RWPE1 (cell line): Measurements from ENCODE around the gene DNAH2.

Source experiments
- CTCF ChIA-PET: fragments of 350-600 bp; sonication (Branson Sonifier 250); formaldehyde crosslinking; extraction: SDS; loops from one replicate; lab custom pipeline; 2021; lab: Yijun Ruan, JAX
- POLR2A ChIA-PET: fragments of 400-600 bp; formaldehyde crosslinking; extraction: SDS; loops from one replicate; lab custom pipeline; 2020; ENCODE audit warnings: antibody characterized with exemption; ENCODE audit not compliant: low non-redundant PET; lab: Yijun Ruan, JAX
- DNase-seq: peaks from one replicate; pipeline ENCODE4 v3.0.0; 2012; ENCODE audit warnings: low spot score
- H3K27ac ChIP-seq: fragments of 450-650 bp; 2 replicates; pipeline ENCODE4 v1.5.1; 2017
- TF ChIP-seq, protein P1 (sequence below): fragments of 450-650 bp; conservative IDR thresholded peaks from 2 replicates; pipeline ENCODE4 v1.5.1; 2017; ENCODE audit warnings: low read depth, mild to moderate bottlenecking

DNAH2 gene

DNA sequence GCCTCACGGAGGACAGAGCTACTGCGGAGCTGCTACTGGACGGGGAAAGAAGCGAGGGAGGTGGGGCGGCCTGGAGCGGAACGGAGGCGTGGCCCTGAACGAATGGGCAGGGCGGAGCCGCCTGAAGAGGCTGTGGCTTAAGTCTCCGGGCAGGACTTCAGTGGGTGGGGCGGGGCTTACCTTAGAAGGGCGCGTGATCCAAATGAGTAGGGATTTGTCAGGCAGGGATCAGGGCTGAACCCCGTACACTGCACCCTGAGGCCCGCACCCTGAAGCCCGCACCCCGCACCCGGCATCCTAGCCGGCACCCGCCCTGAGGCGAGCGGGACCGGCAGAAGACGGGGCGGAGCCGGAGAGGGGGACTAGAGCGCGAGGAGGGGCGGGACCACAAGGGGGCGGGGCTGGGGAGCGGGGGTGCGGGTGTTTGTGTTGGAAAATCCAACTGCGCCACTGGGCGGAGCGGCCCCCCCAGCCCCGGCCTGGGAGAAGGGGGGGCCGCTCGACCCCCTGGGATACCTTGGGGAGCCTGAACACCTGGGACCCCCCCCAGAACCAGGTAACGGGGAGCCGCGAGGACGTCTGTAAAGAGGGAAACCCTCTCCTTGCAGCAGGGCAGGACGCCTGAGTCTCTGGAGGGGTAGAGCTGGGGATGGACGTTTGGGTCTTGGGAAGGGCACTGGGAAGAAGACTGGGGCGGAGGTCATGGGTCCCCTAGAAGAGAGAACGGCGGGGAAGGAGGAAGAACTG, 116.4 kb downstream of the DNAH2 start, which contains the start of gene KDM6B:
Gene KDM6B (plus strand): TSS at position 423 of the 747 bp plus-strand sequence. CDS start 11,338 bp downstream, outside the sequence.
- POLR2A ChIA-PET, result interaction anchor here (1.3 to 2.2 kb wide), 2 partner anchors 11 to 147 kb away, joined by 4 to 6 read pairs; partner anchors contain the start of gene TP53
- CTCF ChIA-PET, result interaction anchor here (0.6 to 2.0 kb wide), 10 partner anchors 9 to 229 kb away, joined by 3 to 10 read pairs (median 4); no protein-coding TSS in a partner anchor
- TF ChIP-seq, protein P1, sequence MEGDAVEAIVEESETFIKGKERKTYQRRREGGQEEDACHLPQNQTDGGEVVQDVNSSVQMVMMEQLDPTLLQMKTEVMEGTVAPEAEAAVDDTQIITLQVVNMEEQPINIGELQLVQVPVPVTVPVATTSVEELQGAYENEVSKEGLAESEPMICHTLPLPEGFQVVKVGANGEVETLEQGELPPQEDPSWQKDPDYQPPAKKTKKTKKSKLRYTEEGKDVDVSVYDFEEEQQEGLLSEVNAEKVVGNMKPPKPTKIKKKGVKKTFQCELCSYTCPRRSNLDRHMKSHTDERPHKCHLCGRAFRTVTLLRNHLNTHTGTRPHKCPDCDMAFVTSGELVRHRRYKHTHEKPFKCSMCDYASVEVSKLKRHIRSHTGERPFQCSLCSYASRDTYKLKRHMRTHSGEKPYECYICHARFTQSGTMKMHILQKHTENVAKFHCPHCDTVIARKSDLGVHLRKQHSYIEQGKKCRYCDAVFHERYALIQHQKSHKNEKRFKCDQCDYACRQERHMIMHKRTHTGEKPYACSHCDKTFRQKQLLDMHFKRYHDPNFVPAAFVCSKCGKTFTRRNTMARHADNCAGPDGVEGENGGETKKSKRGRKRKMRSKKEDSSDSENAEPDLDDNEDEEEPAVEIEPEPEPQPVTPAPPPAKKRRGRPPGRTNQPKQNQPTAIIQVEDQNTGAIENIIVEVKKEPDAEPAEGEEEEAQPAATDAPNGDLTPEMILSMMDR, result no peak
- peak; percentile 86 for DNase-seq
- H3K27ac ChIP-seq, result peak within 1 kb of the TSS; percentile 99

- peak overlapping the region; percentile 99 for H3K27ac ChIP-seq
- POLR2A ChIA-PET, result interaction anchor here (0.9 to 2.2 kb wide), 3 partner anchors 10 to 148 kb away, joined by 3 to 6 read pairs (median 4); partner anchors contain the start of gene TP53
- CTCF ChIA-PET, result interaction anchor here (0.6 to 2.0 kb wide), 12 partner anchors 9 to 282 kb away, joined by 3 to 10 read pairs (median 4); partner anchors contain the start of genes CYB5D1 and NAA38
- TF ChIP-seq, protein P1, result no peak
- DNase-seq, result no peak
These were observed 117.0 kb downstream of the DNAH2 start for GRCh38 chr17:7834542-7834956.

DNA sequence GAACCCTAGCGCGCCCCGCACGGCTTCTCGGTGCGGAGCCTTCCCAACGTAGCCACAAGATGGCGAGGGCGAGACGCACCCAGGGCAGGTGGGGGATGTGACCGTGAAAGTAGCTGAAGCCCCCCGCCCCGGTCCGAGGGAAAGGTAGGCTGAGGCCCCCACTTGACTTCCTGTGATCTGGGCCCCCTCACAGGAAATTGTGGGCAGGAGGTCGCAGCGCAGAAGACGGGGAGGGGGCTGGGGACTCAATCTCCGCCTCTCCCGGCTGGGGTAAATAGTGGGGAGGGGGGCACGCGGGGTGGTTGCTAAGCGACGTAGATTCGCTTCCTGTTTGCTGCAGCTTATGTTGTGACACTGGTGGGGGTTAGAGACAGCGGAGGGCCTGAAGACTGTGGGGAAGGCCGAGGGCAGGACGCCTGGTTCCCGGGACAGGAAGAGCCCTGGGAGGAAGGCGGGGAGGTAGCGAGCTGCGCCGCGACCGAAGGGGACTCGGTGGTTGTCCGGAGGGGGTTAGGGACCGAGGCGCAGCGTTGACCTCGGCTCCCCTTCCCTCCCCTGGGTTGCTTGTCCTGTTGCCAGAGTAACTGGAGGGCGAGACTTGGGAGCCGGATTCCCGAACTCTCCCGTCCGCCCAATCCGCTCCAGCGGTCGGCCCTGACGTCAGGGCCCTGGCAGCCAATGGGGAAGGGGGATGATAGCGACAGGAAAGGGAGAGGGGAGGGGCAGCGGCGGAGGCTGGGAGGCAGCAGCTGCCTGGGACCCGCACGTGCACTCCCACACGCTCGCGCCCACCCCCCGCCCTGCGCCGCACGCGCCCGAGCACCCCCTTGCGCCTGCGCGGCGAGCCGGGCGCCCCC, 117.6 kb downstream of the DNAH2 start:
- DNase-seq, result peak; percentile 96
- TF ChIP-seq, protein P1, result peak; percentile 82
- H3K27ac ChIP-seq, result peak overlapping the region; percentile 99
- CTCF ChIA-PET, result interaction anchor here (0.5 to 1.3 kb wide), 14 partner anchors 10 to 281 kb away, joined by 3 to 10 read pairs (median 4); partner anchors contain the start of genes CYB5D1 and NAA38
- POLR2A ChIA-PET, result interaction anchor here (0.5 to 2.2 kb wide), 6 partner anchors 9 to 413 kb away, joined by 3 to 6 read pairs (median 4); partner anchors contain the start of genes CTC1 and TP53

- TF ChIP-seq, protein P1, result no peak
- DNase-seq, result no peak
- H3K27ac ChIP-seq, result peak overlapping the region; percentile 99
- CTCF ChIA-PET, result interaction anchor here (0.6 to 1.2 kb wide), 3 partner anchors 9 to 215 kb away, joined by 3 to 10 read pairs (median 4); no protein-coding TSS in a partner anchor
- POLR2A ChIA-PET, result interaction anchor here (0.5 to 2.2 kb wide), 4 partner anchors 9 to 412 kb away, joined by 3 to 6 read pairs (median 4); partner anchors contain the start of gene CTC1
These were observed 118.5 kb downstream of the DNAH2 start for GRCh38 chr17:7835814-7836595.

GRCh38 chr17:7836596-7837407, 119.3 kb downstream of the DNAH2 start:
- DNase-seq, result peak; percentile 69
- CTCF ChIA-PET, result interaction anchor here (0.6 to 1.1 kb wide), 5 partner anchors 93 to 489 kb away, joined by 3 to 5 read pairs (median 4); no protein-coding TSS in a partner anchor
- H3K27ac ChIP-seq, result peak overlapping the region; percentile 99
- TF ChIP-seq, protein P1, result no peak
- POLR2A ChIA-PET, result interaction anchor here (0.7 kb wide), 1 partner anchor 110 kb away, joined by 3 read pairs; no protein-coding TSS in a partner anchor
